GM21528 (cell line): ENCODE results near the gene IVL.

Experiments
- ATAC-seq: cut with Tn5 transposase; IDR thresholded peaks from one replicate; pipeline ENCODE4 v1.9.1; 2021; ENCODE audit warnings: mild to moderate bottlenecking, moderate library complexity; ENCODE audit not compliant: unreplicated experiment, low FRiP score

Gene IVL

DNA sequence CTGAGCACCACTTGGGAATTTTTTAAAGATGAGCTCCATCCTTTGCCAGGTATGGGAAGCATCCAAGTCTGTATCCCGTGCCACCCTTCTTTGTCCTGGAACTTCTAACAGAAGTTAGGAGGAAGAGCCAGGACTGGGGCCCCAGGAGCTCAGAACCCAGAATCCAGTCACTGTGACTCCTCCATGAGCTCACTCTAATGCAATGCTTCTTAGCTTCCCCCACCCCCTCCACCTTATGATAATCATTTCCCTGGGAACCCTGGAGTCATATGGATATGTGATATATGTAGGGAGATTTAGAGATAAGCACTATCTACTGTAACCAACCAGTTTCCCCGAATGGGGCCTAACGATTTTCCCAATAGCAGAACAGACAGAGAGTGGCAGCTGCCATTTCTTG lies 37.9 kb downstream of the IVL start:
- ATAC-seq = no peak

DNA sequence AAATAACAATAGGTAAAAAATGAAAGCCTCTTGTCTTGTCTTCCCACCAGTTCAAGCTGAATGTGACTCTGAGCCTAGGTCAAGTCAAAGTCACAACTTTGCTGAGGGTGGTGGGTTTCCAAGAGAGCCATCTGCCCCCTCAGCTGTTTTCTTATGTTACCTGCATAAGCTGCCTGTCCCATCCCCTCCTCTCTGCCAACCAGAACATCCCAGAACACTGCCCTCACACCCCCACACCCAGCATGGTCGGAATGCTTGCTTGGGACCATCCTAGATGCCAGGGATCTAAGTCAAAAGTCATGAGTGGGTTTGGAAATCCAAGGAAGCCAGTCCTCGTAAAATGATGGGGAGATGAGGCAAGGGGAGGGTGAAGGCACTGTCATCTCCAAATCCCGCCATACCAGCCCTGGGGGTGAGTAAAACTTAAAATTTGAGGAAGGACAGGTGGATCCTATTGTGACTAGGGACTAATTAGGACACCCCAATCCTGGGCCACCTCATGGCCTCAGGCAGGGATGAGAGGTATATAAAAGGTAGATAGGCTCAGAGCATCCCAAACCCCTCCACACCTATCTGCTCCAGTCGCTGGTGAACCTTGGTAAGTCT lies 38.4 kb downstream of the IVL start, which contains the start of gene SPRR5:
Gene SPRR5, plus strand, starts transcription at position 556 of the 606 bp plus-strand sequence. CDS start 1,349 bp downstream, outside the sequence.
- no peak for ATAC-seq

DNA sequence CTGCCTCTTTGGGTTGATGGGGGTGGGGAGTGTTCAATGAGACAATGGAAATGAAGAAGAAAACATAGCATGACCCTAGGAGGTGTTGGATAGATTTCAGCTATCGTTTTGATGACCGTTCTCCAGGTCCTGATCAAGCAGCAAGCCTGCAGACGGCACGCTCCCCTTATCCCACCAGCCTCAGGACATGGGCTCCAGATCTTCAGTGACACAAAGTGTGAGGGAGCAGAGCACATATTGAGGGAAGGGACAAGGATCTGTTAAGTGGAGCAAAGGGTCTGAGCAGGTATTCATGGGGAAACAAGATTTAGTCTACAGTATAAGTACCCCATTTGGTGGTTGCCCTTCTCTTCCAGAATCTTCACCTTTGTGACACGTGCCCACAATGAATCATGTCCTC lies 43.4 kb downstream of the IVL start:
- ATAC-seq = no peak

DNA sequence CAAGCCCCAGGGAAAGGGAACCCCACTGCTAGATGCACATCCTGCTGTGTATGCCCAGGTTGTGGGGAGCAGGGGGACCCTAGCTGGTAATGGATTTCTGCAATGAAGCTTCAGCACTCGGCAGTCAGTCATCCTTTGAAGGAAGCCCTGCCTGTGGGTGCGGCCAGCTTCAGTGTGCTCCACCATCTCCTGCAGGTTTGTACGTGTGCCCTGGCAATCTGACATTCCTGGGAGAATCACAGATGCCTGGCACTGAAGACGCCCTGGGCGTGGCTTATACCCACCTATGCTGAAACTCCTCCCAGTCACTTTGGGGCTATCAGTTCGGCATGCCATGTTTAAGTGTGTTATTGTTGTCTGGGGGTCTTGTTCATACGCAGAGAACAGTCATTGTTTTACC lies 45.4 kb downstream of the IVL start:
- ATAC-seq = no peak

DNA sequence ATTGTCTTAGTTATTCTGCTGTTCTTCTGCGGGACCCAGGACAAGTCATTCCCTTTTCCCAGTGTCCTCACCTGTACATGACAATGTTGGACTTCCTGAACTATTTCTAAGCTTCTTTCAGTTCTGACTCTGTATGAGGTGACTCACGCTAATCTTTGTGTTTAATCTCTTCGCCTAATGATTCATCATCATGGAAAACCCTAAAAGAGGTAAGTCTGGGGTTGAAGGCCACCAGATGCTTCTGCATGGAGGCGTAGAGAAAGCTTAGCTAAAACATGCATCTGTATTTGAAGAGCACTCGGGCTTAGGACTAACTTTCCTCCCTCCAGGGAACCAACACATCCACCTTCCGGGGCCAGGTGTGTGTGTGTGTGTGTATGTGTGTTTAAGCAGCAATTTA lies 46.1 kb downstream of the IVL start:
- no peak for ATAC-seq

DNA sequence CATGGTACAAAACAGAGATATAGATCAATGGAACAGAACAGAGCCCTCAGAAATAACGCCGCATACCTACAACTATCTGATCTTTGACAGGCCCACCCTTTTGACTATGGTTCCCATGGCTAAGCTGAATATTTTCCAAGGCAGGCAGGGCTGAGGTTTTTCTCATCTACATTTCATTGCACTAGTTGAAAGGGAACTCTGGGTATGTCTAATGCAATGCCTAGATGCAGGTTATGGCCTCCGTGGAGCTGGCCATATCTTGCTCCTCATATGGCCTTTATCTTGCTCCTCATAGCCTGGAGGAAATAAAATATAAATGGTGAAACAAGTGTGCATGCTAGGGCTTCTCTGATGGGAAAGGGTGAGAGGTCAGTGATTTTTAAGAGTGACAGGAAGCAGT lies 49.2 kb downstream of the IVL start:
- no peak for ATAC-seq

DNA sequence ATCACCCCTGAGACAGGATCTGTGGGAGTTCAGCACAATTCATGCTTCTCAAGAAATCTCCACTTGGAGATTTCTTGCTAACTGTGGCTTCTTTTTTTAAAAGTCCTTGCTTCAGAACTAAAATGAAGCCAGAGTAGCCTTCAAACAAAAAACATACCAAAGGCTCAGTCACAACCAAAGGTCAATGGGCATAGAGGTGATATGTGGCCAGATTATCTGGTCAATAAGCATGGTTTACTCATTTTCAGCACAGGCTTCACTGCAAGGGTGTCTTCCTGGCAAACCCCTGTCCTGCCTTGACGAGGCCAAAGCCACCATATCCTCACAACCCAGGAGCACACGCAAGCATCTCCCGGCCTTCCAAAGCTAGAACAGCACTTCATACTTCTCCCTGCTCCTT lies 50.9 kb downstream of the IVL start:
- ATAC-seq = no peak

DNA sequence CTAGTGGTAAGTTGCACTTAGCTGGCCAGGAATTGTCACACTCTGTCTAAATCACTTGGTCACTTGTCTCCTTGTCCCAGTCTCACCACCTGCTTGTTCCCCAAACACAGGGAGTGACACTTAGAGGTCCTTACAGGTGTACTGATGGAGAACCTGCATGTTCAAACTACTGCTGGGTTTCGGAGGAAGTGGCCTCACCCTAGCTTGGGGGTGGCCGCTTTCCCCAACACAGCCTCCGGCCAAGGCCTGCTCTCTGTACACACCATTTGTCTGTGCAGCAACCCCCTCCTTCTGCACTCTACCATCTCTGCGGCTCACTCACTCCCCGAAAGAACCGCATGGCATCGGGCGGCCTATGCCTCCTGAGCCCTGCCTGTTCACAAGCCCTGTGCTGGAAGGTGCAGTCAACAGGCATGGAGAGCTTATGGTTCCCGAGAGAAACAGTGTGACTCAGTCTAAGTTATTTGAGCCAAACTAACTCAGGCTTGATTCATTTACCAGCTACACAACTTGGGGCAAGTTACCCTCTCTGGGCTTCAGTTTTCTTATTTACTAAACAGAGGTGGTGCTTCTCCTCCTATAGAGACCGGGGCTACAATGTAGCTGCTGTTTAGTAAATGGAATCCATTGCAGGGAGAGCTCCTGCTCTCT lies 51.6 kb downstream of the IVL start:
- no peak for ATAC-seq

DNA sequence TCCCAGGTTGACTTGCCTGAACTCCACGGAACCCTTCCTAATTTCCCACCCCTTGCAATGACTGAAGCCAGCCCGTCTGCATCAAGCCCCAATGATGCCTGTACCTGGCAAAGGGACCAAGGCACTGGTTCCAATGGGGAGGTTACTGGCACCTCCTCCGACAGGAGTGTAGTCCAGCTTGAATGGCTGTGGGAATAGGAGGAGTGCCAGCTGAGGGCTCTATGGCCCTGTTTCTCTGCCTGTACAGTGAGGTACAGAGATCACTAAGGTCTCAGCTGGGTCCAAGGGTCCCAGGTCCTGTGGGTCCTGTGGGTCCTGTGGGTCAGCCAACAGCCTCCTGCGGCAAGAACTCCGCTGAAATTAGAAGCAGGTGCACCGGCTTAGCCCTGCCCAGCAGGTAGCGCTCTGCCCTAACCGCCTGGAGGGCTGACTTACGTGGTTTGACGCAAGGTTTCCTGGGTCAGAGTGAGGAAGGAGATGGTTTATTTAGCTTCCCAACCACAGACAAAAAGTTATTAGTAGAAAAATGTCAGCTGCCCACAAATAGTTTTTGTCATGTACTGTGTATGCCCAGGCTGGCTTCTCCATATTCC lies 52.2 kb downstream of the IVL start:
- ATAC-seq = no peak
